H9 (cell line): Measurements from ENCODE around the gene ADAM23. TPM values are rescaled to one million over a fixed set of nuclear protein-coding genes. Genes with fewer than 3 reads are reported as not detected.

ENCODE experiments used
- DNase-seq: peaks from one replicate; pipeline ENCODE4 v3.0.0-alpha.2; 2017
- H2AFZ ChIP-seq: one replicate; pipeline ENCODE4 v1.6.1; 2013; ENCODE audit warnings: mild to moderate bottlenecking, low read length, control low read depth, moderate library complexity
- H2AK5ac ChIP-seq: 2 replicates; pipeline ENCODE4 v1.6.1; 2013; ENCODE audit warnings: low read length, control low read depth, mixed read lengths; ENCODE audit not compliant: insufficient read length
- H2BK120ac ChIP-seq: one replicate; pipeline ENCODE4 v1.6.1; 2013; ENCODE audit warnings: low read depth, mild to moderate bottlenecking, low read length, control low read depth, inconsistent platforms; ENCODE audit not compliant: poor library complexity, severe bottlenecking
- H2BK12ac ChIP-seq: 2 replicates; pipeline ENCODE4 v1.6.1; 2013; ENCODE audit warnings: low read length, control low read depth, mixed read lengths, low read depth; ENCODE audit not compliant: insufficient read length
- H2BK15ac ChIP-seq: 2 replicates; pipeline ENCODE4 v1.6.1; 2013; ENCODE audit warnings: low read depth, low read length, control low read depth
- H2BK20ac ChIP-seq: one replicate; pipeline ENCODE4 v1.6.1; 2013; ENCODE audit warnings: low read depth, mild to moderate bottlenecking, low read length, control low read depth, inconsistent platforms; ENCODE audit not compliant: poor library complexity, severe bottlenecking
- H2BK5ac ChIP-seq: 2 replicates; pipeline ENCODE4 v1.6.1; 2013; ENCODE audit warnings: low read length, control low read depth, mixed read lengths; ENCODE audit not compliant: insufficient read length
- H3K14ac ChIP-seq: 2 replicates; pipeline ENCODE4 v1.6.1; 2013; ENCODE audit warnings: low read length, control low read depth; ENCODE audit not compliant: insufficient read depth
- H3K18ac ChIP-seq: 2 replicates; pipeline ENCODE4 v1.6.1; 2013; ENCODE audit warnings: low read depth, mild to moderate bottlenecking, mixed read lengths, low read length, control low read depth; ENCODE audit not compliant: insufficient read length
- H3K23ac ChIP-seq: 2 replicates; pipeline ENCODE4 v1.6.1; 2013; ENCODE audit warnings: low read length, control low read depth, mixed read lengths, low read depth; ENCODE audit not compliant: insufficient read length
- H3K23me2 ChIP-seq: 2 replicates; pipeline ENCODE4 v1.6.1; 2013; ENCODE audit warnings: low read depth, mild to moderate bottlenecking, mixed read lengths, low read length, control low read depth; ENCODE audit not compliant: insufficient read length, poor library complexity, severe bottlenecking
- H3K27ac ChIP-seq: 2 replicates; pipeline ENCODE4 v1.5.1; 2013; ENCODE audit warnings: low read length, control low read depth, mixed read lengths, low read depth; ENCODE audit not compliant: insufficient read length
- H3K27me3 ChIP-seq: 2 replicates; pipeline ENCODE4 v1.6.1; 2013; ENCODE audit warnings: low read length, control low read depth, inconsistent platforms; ENCODE audit not compliant: insufficient read depth
- H3K4ac ChIP-seq: 2 replicates; pipeline ENCODE4 v1.6.1; 2013; ENCODE audit warnings: low read depth, mild to moderate bottlenecking, control low read depth, inconsistent platforms, low read length, moderate library complexity
- H3K4me1 ChIP-seq: 2 replicates; pipeline ENCODE4 v1.6.1; 2013; ENCODE audit warnings: low read length, control low read depth, inconsistent platforms; ENCODE audit not compliant: insufficient read depth
- H3K4me2 ChIP-seq: 2 replicates; pipeline ENCODE4 v1.6.1; 2013; ENCODE audit warnings: low read length, control low read depth, mixed read lengths; ENCODE audit not compliant: insufficient read length, insufficient read depth
- H3K56ac ChIP-seq: 2 replicates; pipeline ENCODE4 v1.6.1; 2013; ENCODE audit warnings: low read depth, mild to moderate bottlenecking, mixed read lengths, low read length, control low read depth; ENCODE audit not compliant: insufficient read length
- H3K79me1 ChIP-seq: 2 replicates; pipeline ENCODE4 v1.6.1; 2013; ENCODE audit warnings: low read depth, mild to moderate bottlenecking, moderate library complexity, low read length, control low read depth, inconsistent platforms; ENCODE audit not compliant: insufficient read depth, poor library complexity, severe bottlenecking
- H3K79me2 ChIP-seq: 2 replicates; pipeline ENCODE4 v1.6.1; 2013; ENCODE audit warnings: low read length, control low read depth, inconsistent platforms; ENCODE audit not compliant: insufficient read depth
- H3K9ac ChIP-seq: 2 replicates; pipeline ENCODE4 v1.6.1; 2013; ENCODE audit warnings: low read length, control low read depth, mixed read lengths; ENCODE audit not compliant: insufficient read length; ENCODE audit errors: extremely low read depth
- H3K9me3 ChIP-seq: one replicate; pipeline ENCODE4 v1.6.1; 2013; ENCODE audit warnings: low read depth, low read length, inconsistent platforms; ENCODE audit not compliant: control insufficient read depth
- H3T11ph ChIP-seq: one replicate; pipeline ENCODE4 v1.6.1; 2013; ENCODE audit warnings: mild to moderate bottlenecking, low read length, control low read depth, inconsistent platforms
- H4K20me1 ChIP-seq: one replicate; pipeline ENCODE4 v1.6.1; 2013; ENCODE audit not compliant: control insufficient read depth, insufficient read length, insufficient read depth
- H4K5ac ChIP-seq: 2 replicates; pipeline ENCODE4 v1.6.1; 2013; ENCODE audit warnings: low read depth, mild to moderate bottlenecking, mixed read lengths, low read length, control low read depth; ENCODE audit not compliant: insufficient read length
- H4K8ac ChIP-seq: replicated peaks from 2 replicates; pipeline ENCODE4 v1.6.1; 2013; ENCODE audit warnings: low read length, control low read depth, mixed read lengths, low read depth; ENCODE audit not compliant: insufficient read length
- H4K91ac ChIP-seq: 2 replicates; pipeline ENCODE4 v1.6.1; 2013; ENCODE audit warnings: low read depth, mild to moderate bottlenecking, moderate library complexity, mixed read lengths, low read length, control low read depth; ENCODE audit not compliant: insufficient read length
- H3K27ac Mint-ChIP-seq, 3 experiments: 2 replicates in 2 of 3; 3 replicates in 1 of 3; pipeline ENCODE4 v1.8.0; 2020 to 2021; ENCODE audit warnings: mixed read lengths in 3 of 3, mild to moderate bottlenecking in 1 of 3, moderate library complexity in 1 of 3
- H3K27me3 Mint-ChIP-seq: 2 replicates; pipeline ENCODE4 v1.8.0; 2021; ENCODE audit warnings: low read depth, mild to moderate bottlenecking, moderate library complexity, mixed read lengths
- H3K36me3 Mint-ChIP-seq, 3 experiments: 2 replicates in 2 of 3; 3 replicates in 1 of 3; pipeline ENCODE4 v1.8.0; 2020 to 2021; ENCODE audit warnings: low read depth in 3 of 3, mixed read lengths in 3 of 3; ENCODE audit not compliant: insufficient read depth in 1 of 3
- H3K4me1 Mint-ChIP-seq, 2 experiments: 2 replicates each; pipeline ENCODE4 v1.8.0; 2020; ENCODE audit warnings: mixed read lengths in 2 of 2
- H3K4me3 Mint-ChIP-seq, 2 experiments: 2 replicates in 1 of 2; 3 replicates in 1 of 2; pipeline ENCODE4 v1.8.0; 2020 to 2021; ENCODE audit warnings: mild to moderate bottlenecking in 2 of 2, mixed read lengths in 2 of 2, moderate library complexity in 1 of 2
- H3K9me3 Mint-ChIP-seq, 2 experiments: 2 replicates in 1 of 2; 3 replicates in 1 of 2; pipeline ENCODE4 v1.8.0; 2020; ENCODE audit warnings: mild to moderate bottlenecking in 2 of 2, mixed read lengths in 2 of 2, moderate library complexity in 1 of 2
- WGBS: extraction: QIAGEN DNeasy Blood & Tissue Kit; methylation state at CpG from one replicate; pipeline ENCODE4 v1.1.7; 2013; ENCODE audit warnings: missing lambda C conversion rate, low lambda C conversion rate, mixed read lengths; ENCODE audit not compliant: insufficient read length; ENCODE audit errors: extremely low coverage; 5-methylcytosine and 5-hydroxymethylcytosine counted together
- total RNA-seq: library from RNA; stranded (reverse); gene quantifications from 2 replicates; pipeline ENCODE4 v1.2.1, GENCODE V29; 2021
- TF ChIP-seq, protein P1 (sequence below): fragments of 200-600 bp; sonication (generic); conservative IDR thresholded peaks from 3 replicates; pipeline ENCODE4 v1.8.0; 2021; ENCODE audit warnings: antibody characterized with exemption, mild to moderate bottlenecking

The ADAM23 gene
- total RNA-seq, 1 experiment from 2014 or later = 21.4 TPM

DNA sequence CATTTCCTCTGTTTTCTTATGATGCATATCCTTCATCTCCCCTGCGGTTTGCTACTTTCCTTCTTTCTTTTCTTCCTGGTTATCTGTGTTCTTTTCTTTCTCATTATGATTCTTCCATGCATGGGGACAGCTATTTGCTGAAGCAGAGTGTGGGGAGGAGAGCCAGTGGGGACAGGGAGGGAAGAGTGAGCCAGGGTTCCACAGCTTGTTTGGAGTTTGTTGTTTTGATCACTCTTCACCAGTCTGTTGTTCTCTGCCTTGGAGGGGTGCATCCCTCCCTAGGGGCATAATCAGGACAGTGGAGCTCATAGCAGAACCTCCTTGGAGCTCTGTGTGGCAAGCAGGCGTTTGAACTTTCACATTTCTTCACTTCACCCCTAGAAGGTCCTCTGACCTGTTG lies 68.0 kb downstream of the ADAM23 start:
- Mint-ChIP-seq H3K36me3 (peaks cover 0 to 4% (median 0%) of the 10 kb centered on the region in 3 experiments; a peak in 2 of 7 replicates), H3K4me3 (no peak overlapping the region)

More for the DNA sequence above, 68.0 kb downstream of the ADAM23 start:
- no peak for DNase-seq
- no peak overlapping the region for H3K18ac ChIP-seq
- no peak overlapping the region for H3K23ac ChIP-seq
- H4K8ac ChIP-seq = no peak overlapping the region
- no peak overlapping the region for H3K14ac ChIP-seq
- no peak overlapping the region for H2BK15ac ChIP-seq
- H4K5ac ChIP-seq = no peak overlapping the region
- no CpG with 5 or more reads among the region's 2 CpGs for WGBS
- H3K27me3 ChIP-seq = no peaks in the 10 kb centered on the region
- H2BK20ac ChIP-seq = no peak overlapping the region
- H3K23me2 ChIP-seq = no peaks in the 10 kb centered on the region
- H3K4ac ChIP-seq = no peak overlapping the region
- no peak overlapping the region for H2BK120ac ChIP-seq
- no peak overlapping the region for H3K27ac ChIP-seq
- no peak overlapping the region for H4K91ac ChIP-seq
- Mint-ChIP-seq H3K27ac (no peak overlapping the region; a peak in 1 of 7 replicates), H3K27me3 (no peaks in the 10 kb centered on the region), H3K4me1 (peaks cover 9 to 15% of the 10 kb centered on the region in 2 experiments), H3K9me3 (no peaks in the 10 kb centered on the region)
- no peaks in the 10 kb centered on the region for H4K20me1 ChIP-seq
- TF ChIP-seq, protein P1, sequence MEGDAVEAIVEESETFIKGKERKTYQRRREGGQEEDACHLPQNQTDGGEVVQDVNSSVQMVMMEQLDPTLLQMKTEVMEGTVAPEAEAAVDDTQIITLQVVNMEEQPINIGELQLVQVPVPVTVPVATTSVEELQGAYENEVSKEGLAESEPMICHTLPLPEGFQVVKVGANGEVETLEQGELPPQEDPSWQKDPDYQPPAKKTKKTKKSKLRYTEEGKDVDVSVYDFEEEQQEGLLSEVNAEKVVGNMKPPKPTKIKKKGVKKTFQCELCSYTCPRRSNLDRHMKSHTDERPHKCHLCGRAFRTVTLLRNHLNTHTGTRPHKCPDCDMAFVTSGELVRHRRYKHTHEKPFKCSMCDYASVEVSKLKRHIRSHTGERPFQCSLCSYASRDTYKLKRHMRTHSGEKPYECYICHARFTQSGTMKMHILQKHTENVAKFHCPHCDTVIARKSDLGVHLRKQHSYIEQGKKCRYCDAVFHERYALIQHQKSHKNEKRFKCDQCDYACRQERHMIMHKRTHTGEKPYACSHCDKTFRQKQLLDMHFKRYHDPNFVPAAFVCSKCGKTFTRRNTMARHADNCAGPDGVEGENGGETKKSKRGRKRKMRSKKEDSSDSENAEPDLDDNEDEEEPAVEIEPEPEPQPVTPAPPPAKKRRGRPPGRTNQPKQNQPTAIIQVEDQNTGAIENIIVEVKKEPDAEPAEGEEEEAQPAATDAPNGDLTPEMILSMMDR = no peak
- no peaks in the 10 kb centered on the region for H3K9me3 ChIP-seq
- peaks cover 3% of the 10 kb centered on the region; the same call in 1 of the 2 replicates for H3K4me1 ChIP-seq
- H2BK5ac ChIP-seq = no peak overlapping the region
- H2AFZ ChIP-seq = no peak overlapping the region
- H3K56ac ChIP-seq = no peak overlapping the region
- no peak overlapping the region for H3T11ph ChIP-seq
- no peak overlapping the region for H3K9ac ChIP-seq
- H2BK12ac ChIP-seq = no peak overlapping the region
- no peak overlapping the region for H3K4me2 ChIP-seq
- H3K79me1 ChIP-seq = no peaks in the 10 kb centered on the region
- no peaks in the 10 kb centered on the region for H3K79me2 ChIP-seq
- no peak overlapping the region for H2AK5ac ChIP-seq
